Heart left ventricle (tissue), 13 donors: ENCODE measurements around the gene YPEL4.

Experiments used
- POLR2A ChIP-seq, 2 donors: fragments of 450-650 bp; IDR thresholded peaks; one replicate each; pipeline ENCODE4 v1.6.1; 2017; ENCODE audit warnings: antibody characterized with exemption in 2 of 2, mild to moderate bottlenecking in 2 of 2, moderate library complexity in 2 of 2
- TF ChIP-seq, protein P1 (sequence below), 12 donors: fragments of 200-600 bp; sonication (generic) in 4 of 12; IDR thresholded peaks; one replicate each; pipeline versions ENCODE4 v1.5.0 to v1.8.0; 2018 to 2022; ENCODE audit warnings: antibody characterized with exemption in 12 of 12, mild to moderate bottlenecking in 5 of 12
- donor health status: ischemic (EF 13 %, LVEDD 7.1; RV severe dilation, severe dysfunction).
- donor health status: DM: no; HTN: yes; CAD: no.
- donor health status: DM: no; HTN: no; CAD: no.
- donor health status: ischemic (EF 25% LVEDD 6.9; RV normal size, moderate dysfunction).
- donor health status: ischemic (EF 25% LVEDD 5.7; RV mildly dilated, moderate dysfunction).
- donor health status: ischemic (EF 35%, LVEDD 5.7; RV mildly dilated, moderate dysfunction).
- donor health status: nonischemic (EF 11% LVEDD 7.7; RV severe dilation, severe dysfunction).
- donor health status: DM: yes; HTN: yes; CAD: no.
- donor health status: PGD.
- donor health status: ischemic (EF 29% LVEDD 5.4; RV normal size, mild dysfunction).
- donor health status: nonischemic (EF 23%, LVEDD 6.1; RV moderate dilation, normal function).

DNA sequence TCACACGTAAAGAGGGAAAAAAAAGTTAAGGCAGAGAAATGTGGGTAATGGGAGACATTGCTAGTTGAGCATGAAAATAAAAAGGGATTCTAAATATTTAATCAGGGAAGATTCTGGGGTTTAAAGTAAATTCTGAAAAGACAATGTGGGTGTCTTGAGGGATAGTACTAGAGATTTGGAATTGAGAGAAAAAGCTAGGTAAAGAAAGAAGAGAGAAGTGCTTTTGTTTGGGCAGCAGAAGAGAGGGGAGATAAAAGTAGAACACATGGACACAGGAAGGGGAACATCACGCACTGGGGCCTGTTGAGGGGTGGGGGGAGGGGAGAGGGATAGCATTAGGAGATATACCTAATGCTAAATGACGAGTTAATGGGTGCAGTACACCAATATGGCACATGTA is 3.5 kb upstream of the YPEL4 start:
- no peak for TF ChIP-seq POLR2A (IDR thresholded peaks at IDR 0.05)
- TF ChIP-seq, protein P1, sequence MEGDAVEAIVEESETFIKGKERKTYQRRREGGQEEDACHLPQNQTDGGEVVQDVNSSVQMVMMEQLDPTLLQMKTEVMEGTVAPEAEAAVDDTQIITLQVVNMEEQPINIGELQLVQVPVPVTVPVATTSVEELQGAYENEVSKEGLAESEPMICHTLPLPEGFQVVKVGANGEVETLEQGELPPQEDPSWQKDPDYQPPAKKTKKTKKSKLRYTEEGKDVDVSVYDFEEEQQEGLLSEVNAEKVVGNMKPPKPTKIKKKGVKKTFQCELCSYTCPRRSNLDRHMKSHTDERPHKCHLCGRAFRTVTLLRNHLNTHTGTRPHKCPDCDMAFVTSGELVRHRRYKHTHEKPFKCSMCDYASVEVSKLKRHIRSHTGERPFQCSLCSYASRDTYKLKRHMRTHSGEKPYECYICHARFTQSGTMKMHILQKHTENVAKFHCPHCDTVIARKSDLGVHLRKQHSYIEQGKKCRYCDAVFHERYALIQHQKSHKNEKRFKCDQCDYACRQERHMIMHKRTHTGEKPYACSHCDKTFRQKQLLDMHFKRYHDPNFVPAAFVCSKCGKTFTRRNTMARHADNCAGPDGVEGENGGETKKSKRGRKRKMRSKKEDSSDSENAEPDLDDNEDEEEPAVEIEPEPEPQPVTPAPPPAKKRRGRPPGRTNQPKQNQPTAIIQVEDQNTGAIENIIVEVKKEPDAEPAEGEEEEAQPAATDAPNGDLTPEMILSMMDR (IDR thresholded peaks at IDR 0.05) = no peak
